ENCODE results near the gene ACOT6. TPM values are rescaled to one million over a fixed set of nuclear protein-coding genes. Genes with fewer than 3 reads are reported as not detected.

Gene ACOT6
- total and polyA plus RNA-seq, 9 of the 15 experiments (the other 6 are each of a cell fraction or from before 2014, with no cell fraction given): not detected

- Histone ChIP-seq H3K9me1 (ENCODE audit: control insufficient read depth, insufficient read depth, low read length) (no peaks in the 10 kb centered on the region), H4K20me1 (replicated peaks; ENCODE audit: control insufficient read depth, insufficient read depth, low read length) (no peaks in the 10 kb centered on the region), H3K9me3 (replicated peaks; ENCODE audit: control insufficient read depth, insufficient read depth, low read depth, low read length) (no peaks in the 10 kb centered on the region), H3K4me1 (replicated peaks in 1 of 2; ENCODE audit: control insufficient read depth in 2 of 2, insufficient read depth in 2 of 2, low read length in 2 of 2) (peaks cover 0 to 4% of the 10 kb centered on the region in 2 experiments; a peak in 2 of 5 replicates), H3K4me3 (no peak overlapping the region), H2AFZ (ENCODE audit: low read depth, low read length) (no peak overlapping the region), H3K4me2 (ENCODE audit: insufficient read depth, low read length) (no peak overlapping the region), H3K36me3 (ENCODE audit: control insufficient read depth, insufficient read depth, low read length) (no peaks in the 10 kb centered on the region), H3K27ac (ENCODE audit: extremely low read depth, low read depth, low read length) (no peak overlapping the region), H3K27me3 (ENCODE audit: control insufficient read depth in 2 of 2, insufficient read depth in 2 of 2, low read length in 2 of 2) (no peaks in the 10 kb centered on the region), H3K9ac (ENCODE audit: insufficient read depth in 1 of 2, low read depth in 2 of 2, low read length in 2 of 2) (no peak overlapping the region), H3K79me2 (ENCODE audit: control insufficient read depth, insufficient read depth, low read length) (no peaks in the 10 kb centered on the region)
- CTCF ChIA-PET (ENCODE audit: low intra/inter-chr PET ratio): no interaction called here
- POLR2A ChIA-PET: no interaction called here
- in situ Hi-C loops (cut with MboI): no loop called here
- intact Hi-C loops (cut with micrococcal nuclease): no loop called here
- FAIRE-seq (no peak), DNase-seq (ENCODE audit: extremely low read depth in 1 of 4, low spot score in 3 of 4) (no peak), ATAC-seq (no peak)
- no TSS peak for BruUV-seq (replicated peaks)
- 79% methylated on average over 3 of the region's 3 CpGs for WGBS (ENCODE audit: insufficient coverage, low coverage, missing lambda C conversion rate)
- no peak for TF ChIP-seq GABPB2 (CRISPR knock-in tag; conservative IDR thresholded peaks at IDR 0.05)
- no peak for TF ChIP-seq ZNF280A (IDR thresholded peaks at IDR 0.05; ENCODE audit: low read depth, partially characterized antibody)
- no peak for TF ChIP-seq ZEB2 (IDR thresholded peaks at IDR 0.05)
- TF ChIP-seq HCFC1 (IDR thresholded peaks at IDR 0.05; ENCODE audit: low read depth, low read length): no peak
- no peak for TF ChIP-seq SAFB2 (IDR thresholded peaks at IDR 0.05; ENCODE audit: borderline replicate concordance, low read depth, low read length, severe bottlenecking)
- TF ChIP-seq MAZ (CRISPR knock-in tag; conservative IDR thresholded peaks at IDR 0.05 in 1 of 2, IDR thresholded peaks at IDR 0.05 in 1 of 2): no peak
- TF ChIP-seq ZNF24 (IDR thresholded peaks at IDR 0.05): no peak
- TF ChIP-seq POLR2H (tag; IDR thresholded peaks at IDR 0.05; ENCODE audit: low read depth): no peak
- no peak for TF ChIP-seq FOS (IDR thresholded peaks at IDR 0.05; ENCODE audit: extremely low read depth, insufficient read length)
- no peak for TF ChIP-seq IRF2 (CRISPR knock-in tag; IDR thresholded peaks at IDR 0.05)
- no peak for TF ChIP-seq ZNF780A (CRISPR knock-in tag; IDR thresholded peaks at IDR 0.05)
- no peak for TF ChIP-seq TRIM24 (IDR thresholded peaks at IDR 0.05)
- TF ChIP-seq ZNF354B (CRISPR knock-in tag; IDR thresholded peaks at IDR 0.05): no peak
- TF ChIP-seq BCLAF1 (IDR thresholded peaks at IDR 0.05; ENCODE audit: borderline replicate concordance in 1 of 2, control insufficient read depth in 1 of 2, low read depth in 2 of 2, low read length in 1 of 2): no peak
Measured at GRCh38 chr14:73667854-73668253, 55.5 kb downstream of the ACOT6 start.
